ENCODE data around the gene ABI3BP.

GRCh38 chr3:100902572-100902971 is 90.6 kb downstream of the ABI3BP start:
- TF ChIP-seq POLR2A (IDR thresholded peaks at IDR 0.05; ENCODE audit: low read length) (no peak), GATA1 (IDR thresholded peaks at IDR 0.05; ENCODE audit: low read depth, low read length) (no peak)
